Raji (cell line): ENCODE measurements around the gene PDZD4.

Experiments used
- POLR2A ChIP-seq: IDR thresholded peaks from 2 replicates; pipeline ENCODE4 v1.6.1; 2011; ENCODE audit warnings: low read depth, low read length, control low read depth; ENCODE audit not compliant: insufficient read depth

The PDZD4 gene

GRCh38 chrX:153829549-153829798 lies 870 bp downstream of the PDZD4 start:
- no peak for TF ChIP-seq POLR2A

GRCh38 chrX:153828723-153829548 lies 1.4 kb downstream of the PDZD4 start:
- no peak for TF ChIP-seq POLR2A

- TF ChIP-seq POLR2A: no peak
Observed at GRCh38 chrX:153828308-153828707, 2.0 kb downstream of the PDZD4 start.

GRCh38 chrX:153827903-153828302 lies 2.4 kb downstream of the PDZD4 start:
- no peak for TF ChIP-seq POLR2A

GRCh38 chrX:153827016-153827415 lies 3.3 kb downstream of the PDZD4 start:
- TF ChIP-seq POLR2A: no peak

GRCh38 chrX:153825042-153825441 lies 5.3 kb downstream of the PDZD4 start:
- TF ChIP-seq POLR2A: no peak

GRCh38 chrX:153824348-153824747 lies 6.0 kb downstream of the PDZD4 start:
- no peak for TF ChIP-seq POLR2A

GRCh38 chrX:153821066-153821465 lies 9.3 kb downstream of the PDZD4 start:
- TF ChIP-seq POLR2A: no peak

GRCh38 chrX:153820601-153821000 lies 9.7 kb downstream of the PDZD4 start:
- no peak for TF ChIP-seq POLR2A

- TF ChIP-seq POLR2A: no peak
Observed at GRCh38 chrX:153819384-153820040, 10.8 kb downstream of the PDZD4 start.

- no peak for TF ChIP-seq POLR2A
Observed at GRCh38 chrX:153818571-153819383, 11.6 kb downstream of the PDZD4 start.

GRCh38 chrX:153816831-153817690 lies 13.3 kb downstream of the PDZD4 start:
- TF ChIP-seq POLR2A: no peak

GRCh38 chrX:153814591-153815315 lies 15.6 kb downstream of the PDZD4 start:
- TF ChIP-seq POLR2A: no peak

- no peak for TF ChIP-seq POLR2A
Observed at GRCh38 chrX:153813161-153813560, 17.2 kb downstream of the PDZD4 start.
